ENCODE measurements around the gene FUBP1. TPM values are rescaled to one million over a fixed set of nuclear protein-coding genes. Genes with fewer than 3 reads are reported as not detected.

The FUBP1 gene
- total RNA-seq, 2 experiments from 2014 or later: 234 to 301 TPM

DNA sequence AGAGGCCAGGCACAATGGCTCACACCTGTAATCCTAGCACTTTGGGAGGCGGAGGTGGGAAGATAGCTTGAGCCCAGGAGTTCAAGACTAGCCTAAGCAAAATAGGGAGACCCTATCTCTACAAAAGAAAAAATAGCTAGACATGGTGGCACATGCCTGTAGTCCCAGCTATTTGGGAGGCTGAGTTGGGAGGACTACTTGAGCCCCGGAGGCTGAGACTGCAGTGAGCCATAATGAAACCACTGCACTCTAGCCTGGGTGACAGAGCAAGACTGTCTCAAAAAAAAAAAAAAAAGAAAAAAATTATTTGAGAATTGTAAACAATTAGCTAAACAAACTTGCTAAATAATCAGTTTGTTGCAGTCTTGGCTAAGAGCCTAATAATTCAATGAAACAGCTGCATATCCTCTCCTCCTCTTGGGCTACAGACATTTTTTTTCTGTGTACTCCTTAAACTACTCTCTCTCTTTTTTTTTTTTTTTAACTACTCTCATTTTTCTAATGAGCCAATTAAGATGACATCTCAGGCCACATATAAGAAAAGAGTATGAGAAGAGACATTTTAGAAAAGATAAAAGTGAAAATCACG is 15.3 kb upstream of the FUBP1 start:
- Histone ChIP-seq H3K79me2 (ENCODE audit: insufficient read depth, low read depth, low read length) (peaks cover 21% of the 10 kb centered on the region; the same call in 1 of the 2 replicates), H3K36me3 (ENCODE audit: insufficient read depth, low read length) (peaks cover 62% of the 10 kb centered on the region), H3K4me2 (ENCODE audit: low read length) (no peak overlapping the region), H3K27ac (ENCODE audit: low read depth, low read length, poor library complexity, severe bottlenecking) (no peak overlapping the region), H4K20me1 (ENCODE audit: insufficient read depth, low read length) (0 out of 2 replicates have a peak, but pooled peaks cover 3% of the 10 kb centered on the region), H3K9me3 (ENCODE audit: low read length) (no peaks in the 10 kb centered on the region), H3K4me1 (ENCODE audit: insufficient read depth, low read length, poor library complexity, severe bottlenecking) (no peaks in the 10 kb centered on the region), H3K9me2 (ENCODE audit: insufficient read depth, low read length) (no peaks in the 10 kb centered on the region), H3K4me3 (ENCODE audit: low read depth, low read length, poor library complexity, severe bottlenecking) (no peak overlapping the region), H2AFZ (ENCODE audit: low read length) (no peak overlapping the region)
- ChIA-PET CTCF (ENCODE audit: unreplicated experiment) (no interaction called here), POLR2A (interaction anchor here (0.5 to 4.2 kb wide), 5 partner anchors 9 to 296 kb away, joined by 3 to 44 read pairs (median 4); partner anchors contain the start of gene DNAJB4)
- no peak for DNase-seq (ENCODE audit: low spot score)
- BruUV-seq (replicated peaks): no TSS peak
- intact Hi-C loops (cut with micrococcal nuclease; ENCODE audit: unreplicated experiment): no loop called here
- no peak for TF ChIP-seq EZH2phosphoT487 (IDR thresholded peaks at IDR 0.05; ENCODE audit: borderline replicate concordance, low read depth, low read length)
- TF ChIP-seq, protein P1, sequence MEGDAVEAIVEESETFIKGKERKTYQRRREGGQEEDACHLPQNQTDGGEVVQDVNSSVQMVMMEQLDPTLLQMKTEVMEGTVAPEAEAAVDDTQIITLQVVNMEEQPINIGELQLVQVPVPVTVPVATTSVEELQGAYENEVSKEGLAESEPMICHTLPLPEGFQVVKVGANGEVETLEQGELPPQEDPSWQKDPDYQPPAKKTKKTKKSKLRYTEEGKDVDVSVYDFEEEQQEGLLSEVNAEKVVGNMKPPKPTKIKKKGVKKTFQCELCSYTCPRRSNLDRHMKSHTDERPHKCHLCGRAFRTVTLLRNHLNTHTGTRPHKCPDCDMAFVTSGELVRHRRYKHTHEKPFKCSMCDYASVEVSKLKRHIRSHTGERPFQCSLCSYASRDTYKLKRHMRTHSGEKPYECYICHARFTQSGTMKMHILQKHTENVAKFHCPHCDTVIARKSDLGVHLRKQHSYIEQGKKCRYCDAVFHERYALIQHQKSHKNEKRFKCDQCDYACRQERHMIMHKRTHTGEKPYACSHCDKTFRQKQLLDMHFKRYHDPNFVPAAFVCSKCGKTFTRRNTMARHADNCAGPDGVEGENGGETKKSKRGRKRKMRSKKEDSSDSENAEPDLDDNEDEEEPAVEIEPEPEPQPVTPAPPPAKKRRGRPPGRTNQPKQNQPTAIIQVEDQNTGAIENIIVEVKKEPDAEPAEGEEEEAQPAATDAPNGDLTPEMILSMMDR (conservative IDR thresholded peaks at IDR 0.05; ENCODE audit: low read length): no peak

DNA sequence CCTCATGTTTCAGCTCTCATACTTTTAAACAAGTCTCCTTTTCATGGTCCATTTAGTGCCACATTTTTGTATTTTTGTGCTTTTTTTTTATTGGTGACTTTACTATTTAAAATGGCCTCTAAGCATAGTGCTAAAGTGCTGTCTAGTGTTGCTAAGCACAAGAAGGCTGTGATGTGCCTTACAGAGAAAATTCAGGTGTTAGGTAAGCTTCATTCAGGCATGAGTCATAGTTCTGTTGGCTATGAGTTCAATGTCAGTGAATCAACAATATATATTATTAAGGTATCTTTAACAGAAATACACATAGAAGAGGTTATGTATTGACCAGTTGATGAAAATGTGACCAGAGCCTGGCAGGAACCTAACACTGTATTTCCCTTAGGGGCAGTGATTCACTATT is 12.8 kb upstream of the FUBP1 start:
- ChIA-PET POLR2A (interaction anchor here (0.7 to 3.6 kb wide), 4 partner anchors 10 to 1494 kb away, joined by 3 to 43 read pairs (median 8); partner anchors contain the start of gene DNAJB4), CTCF (ENCODE audit: unreplicated experiment) (interaction anchor here (1.6 kb wide), 1 partner anchor 13 kb away, joined by 3 read pairs; no protein-coding TSS in a partner anchor)
- TF ChIP-seq EZH2phosphoT487 (IDR thresholded peaks at IDR 0.05; ENCODE audit: borderline replicate concordance, low read depth, low read length): no peak
- TF ChIP-seq, protein P1 (conservative IDR thresholded peaks at IDR 0.05; ENCODE audit: low read length): no peak

More for the DNA sequence above, 12.8 kb upstream of the FUBP1 start:
- H3K27ac ChIP-seq (ENCODE audit: low read depth, low read length, poor library complexity, severe bottlenecking): no peak overlapping the region
- no peak overlapping the region for H3K4me3 ChIP-seq (ENCODE audit: low read depth, low read length, poor library complexity, severe bottlenecking)
- H2AFZ ChIP-seq (ENCODE audit: low read length): no peak overlapping the region
- H3K9me3 ChIP-seq (ENCODE audit: low read length): no peaks in the 10 kb centered on the region
- BruUV-seq (replicated peaks): no TSS peak
- H3K79me2 ChIP-seq (ENCODE audit: insufficient read depth, low read depth, low read length): peaks cover 29% of the 10 kb centered on the region; the same call in 1 of the 2 replicates
- H3K4me1 ChIP-seq (ENCODE audit: insufficient read depth, low read length, poor library complexity, severe bottlenecking): no peaks in the 10 kb centered on the region
- H4K20me1 ChIP-seq (ENCODE audit: insufficient read depth, low read length): 0 out of 2 replicates have a peak, but pooled peaks cover 3% of the 10 kb centered on the region
- DNase-seq (ENCODE audit: low spot score): no peak
- H3K4me2 ChIP-seq (ENCODE audit: low read length): no peak overlapping the region
- peaks cover 58% of the 10 kb centered on the region for H3K36me3 ChIP-seq (ENCODE audit: insufficient read depth, low read length)
- H3K9me2 ChIP-seq (ENCODE audit: insufficient read depth, low read length): no peaks in the 10 kb centered on the region
- intact Hi-C loops (cut with micrococcal nuclease; ENCODE audit: unreplicated experiment): no loop called here

Data from OCI-LY7 (cell line).